RPMI7951 (cell line): Measurements from ENCODE around the gene SDK2. TPM values are rescaled to one million over a fixed set of nuclear protein-coding genes. Genes with fewer than 3 reads are reported as not detected.

Experiments
- DNase-seq: peaks from one replicate; pipeline ENCODE4 v3.0.0-alpha.2; 2012; ENCODE audit warnings: low read depth
- total RNA-seq: library from RNA; depleted of rRNA; stranded (reverse); fragments of >200 nt; shearing (Covaris generic); gene quantifications from 2 replicates; pipeline ENCODE4 v1.2.3, GENCODE V29; 2014

The SDK2 gene
- total RNA-seq, 1 experiment from 2014 or later, result 1.1 TPM

DNA sequence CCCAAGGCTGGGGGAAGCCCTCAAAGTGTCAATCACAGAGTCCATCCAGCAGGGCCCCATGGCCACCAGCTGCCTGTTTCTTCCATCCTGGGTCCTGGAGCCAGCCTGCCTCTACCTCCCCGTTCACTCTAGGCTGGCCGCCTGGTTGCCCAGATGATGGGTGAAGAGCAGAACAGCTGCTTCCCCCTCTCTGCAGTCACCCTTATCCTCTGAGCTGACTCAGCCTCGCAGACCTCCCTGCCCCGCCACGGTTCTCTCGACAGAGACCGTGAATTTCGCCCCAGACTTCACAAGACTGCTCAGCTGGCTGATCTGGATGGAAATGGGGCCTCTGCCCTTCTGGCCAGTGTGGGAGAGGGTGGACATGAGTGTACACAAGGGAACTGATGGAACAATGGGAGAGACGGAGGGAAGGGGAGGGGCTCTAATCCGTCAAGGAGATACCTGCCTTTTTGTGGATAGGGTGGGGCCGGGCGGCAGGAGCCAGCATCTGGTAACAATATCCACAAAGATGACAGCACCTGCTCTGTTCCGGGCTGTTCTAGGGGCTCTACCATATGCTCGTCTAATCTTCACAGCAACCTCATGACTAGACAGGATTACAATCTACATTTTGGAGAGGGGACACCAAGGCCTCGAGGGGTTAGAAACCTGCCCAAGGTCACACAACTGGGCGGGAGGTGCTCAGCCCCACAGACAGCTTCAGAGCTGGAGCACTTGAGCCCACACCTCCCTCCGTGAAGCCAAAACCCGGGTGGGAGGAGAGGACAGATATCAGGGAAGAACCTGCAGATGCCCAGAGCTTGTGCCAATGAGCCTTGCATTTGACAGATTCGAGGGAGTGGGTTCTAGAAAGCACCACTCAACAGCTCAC lies 136.0 kb downstream of the SDK2 start:
- DNase-seq, result no peak

GRCh38 chr17:73506470-73507435 lies 137.5 kb downstream of the SDK2 start:
- no peak for DNase-seq

DNA sequence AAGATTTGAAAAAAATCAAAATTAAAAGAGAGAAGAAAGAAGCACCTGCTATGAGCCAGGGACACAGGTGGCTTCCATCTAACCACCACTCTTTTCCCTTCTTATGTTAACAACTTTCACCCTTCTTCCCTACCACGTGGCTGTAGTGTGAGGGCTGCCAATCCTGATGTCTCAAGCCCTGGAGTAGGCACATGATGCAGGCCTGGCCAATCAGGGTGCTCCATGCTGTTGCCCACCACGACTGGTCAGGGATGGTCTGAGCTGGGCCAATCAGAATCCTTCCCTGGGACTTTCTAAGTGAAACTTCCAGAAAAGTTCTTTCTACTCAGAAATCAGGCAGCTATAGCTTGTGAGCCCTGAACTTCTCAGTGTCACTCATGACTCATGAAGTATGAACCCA lies 140.7 kb downstream of the SDK2 start:
- DNase-seq, result no peak

- no peak for DNase-seq
Observed at GRCh38 chr17:73500414-73500999, 143.7 kb downstream of the SDK2 start.

GRCh38 chr17:73498886-73499554 lies 145.2 kb downstream of the SDK2 start:
- DNase-seq, result no peak

DNA sequence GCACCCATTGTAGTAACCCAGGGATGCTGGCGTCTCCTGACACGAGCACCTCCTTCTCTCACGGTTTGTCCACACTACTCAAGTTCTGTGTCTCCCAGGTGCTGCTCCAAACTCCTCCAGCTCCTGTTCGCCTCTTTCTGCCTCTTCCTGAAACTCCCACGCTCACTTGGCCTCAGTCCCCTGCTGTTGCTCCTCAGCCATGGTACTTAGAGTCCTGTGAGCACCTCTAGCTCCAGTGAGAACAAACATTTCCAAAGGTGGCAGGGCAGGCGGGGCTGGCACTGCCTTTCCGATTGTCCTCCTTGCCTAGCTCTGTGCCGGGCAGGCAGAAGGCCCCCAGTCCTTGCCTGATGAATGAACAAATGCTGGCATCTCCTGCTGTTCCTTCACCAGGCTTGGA lies 146.1 kb downstream of the SDK2 start:
- DNase-seq, result no peak

- no peak for DNase-seq
Observed at GRCh38 chr17:73497721-73498120, 146.5 kb downstream of the SDK2 start.

GRCh38 chr17:73496232-73496631 lies 148.0 kb downstream of the SDK2 start:
- no peak for DNase-seq

GRCh38 chr17:73495641-73496040 lies 148.6 kb downstream of the SDK2 start:
- no peak for DNase-seq

DNA sequence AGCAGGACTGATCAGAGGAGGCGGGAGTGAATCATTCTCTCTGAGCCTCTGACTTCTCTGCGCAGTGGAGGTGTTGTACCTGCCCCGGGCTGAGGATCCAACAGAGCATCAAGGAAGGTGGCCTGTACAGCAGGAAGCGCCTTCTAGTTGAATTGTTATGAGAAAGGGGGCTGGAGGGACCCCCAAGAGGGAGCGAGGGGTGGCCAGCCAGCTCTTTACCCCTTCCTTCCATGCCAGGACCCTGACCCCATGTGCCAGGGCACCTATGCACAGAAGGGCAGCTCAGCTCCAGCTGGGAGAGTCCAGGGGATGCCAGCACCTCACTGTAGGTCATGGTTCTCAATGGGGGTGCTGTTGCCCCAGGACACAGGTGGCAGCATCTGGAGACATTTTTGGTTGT lies 149.3 kb downstream of the SDK2 start:
- no peak for DNase-seq

DNA sequence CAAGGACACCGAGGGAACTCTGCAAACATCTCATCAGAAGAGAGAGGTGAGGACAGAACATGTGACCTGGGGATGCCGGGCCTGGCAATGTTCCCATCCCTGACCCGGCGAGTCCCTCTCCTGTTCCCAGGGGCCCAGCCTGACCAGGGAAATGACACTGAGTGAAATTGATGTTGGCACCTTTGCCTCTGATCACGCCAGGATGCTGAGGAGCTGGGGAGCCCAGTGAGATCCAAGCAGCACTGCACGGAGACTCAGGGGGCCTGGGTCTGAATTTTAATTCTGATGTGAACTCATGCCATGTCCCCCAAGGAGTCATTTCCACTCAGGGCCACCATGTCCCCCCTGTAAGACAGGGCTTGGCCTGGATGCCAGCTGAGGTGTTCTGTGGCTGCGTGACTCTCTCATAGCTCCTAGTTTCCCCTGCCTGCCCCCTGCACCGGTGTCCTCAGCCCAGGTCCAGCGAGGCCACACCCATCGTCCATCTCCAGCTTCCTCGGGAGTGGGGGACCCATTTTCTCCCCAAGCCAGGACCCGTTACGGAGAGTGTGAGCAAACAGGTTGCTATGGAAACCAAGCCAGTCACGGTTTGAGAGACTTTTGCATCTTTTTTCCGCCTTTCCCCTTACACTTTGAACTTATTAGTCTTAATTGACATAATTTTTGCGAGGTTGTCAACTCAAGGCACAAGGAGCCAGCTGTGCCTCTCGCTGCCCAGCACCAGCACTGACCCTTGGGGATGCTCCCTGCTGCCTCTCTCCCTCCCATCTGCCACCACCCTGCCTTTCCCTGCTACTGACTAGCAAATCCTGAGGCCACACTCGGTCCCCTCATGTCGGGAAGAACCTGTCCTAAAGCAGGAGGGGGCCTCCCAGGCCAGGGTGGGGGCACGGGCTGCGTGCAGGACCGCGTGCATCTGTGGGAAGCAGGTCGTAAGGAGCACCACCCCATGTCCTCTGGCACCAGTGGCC lies 150.0 kb downstream of the SDK2 start:
- DNase-seq, result no peak

- DNase-seq, result peak; percentile 45
Observed at GRCh38 chr17:73492821-73493814, 151.1 kb downstream of the SDK2 start.

GRCh38 chr17:73492125-73492820 lies 152.0 kb downstream of the SDK2 start:
- no peak for DNase-seq

DNA sequence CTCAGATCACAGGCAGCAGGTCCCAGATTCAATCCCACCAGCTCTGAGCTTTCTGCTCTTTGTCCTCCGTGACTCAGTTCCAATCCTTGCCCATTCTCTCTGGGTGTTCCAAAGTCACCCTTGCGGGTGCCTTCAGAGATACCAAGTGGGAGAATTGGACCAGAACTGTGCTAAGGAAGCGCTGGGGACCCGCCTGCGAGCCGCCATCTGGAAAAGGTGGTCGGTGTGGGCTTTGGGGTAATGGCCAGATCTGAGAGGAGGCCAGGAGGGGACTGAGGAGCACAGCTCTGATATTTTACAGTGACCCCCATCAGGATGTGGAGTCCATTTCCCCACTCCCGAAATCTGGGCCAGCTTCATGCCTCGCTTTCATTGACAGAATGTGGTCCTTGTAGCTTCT lies 152.6 kb downstream of the SDK2 start:
- DNase-seq, result no peak

DNA sequence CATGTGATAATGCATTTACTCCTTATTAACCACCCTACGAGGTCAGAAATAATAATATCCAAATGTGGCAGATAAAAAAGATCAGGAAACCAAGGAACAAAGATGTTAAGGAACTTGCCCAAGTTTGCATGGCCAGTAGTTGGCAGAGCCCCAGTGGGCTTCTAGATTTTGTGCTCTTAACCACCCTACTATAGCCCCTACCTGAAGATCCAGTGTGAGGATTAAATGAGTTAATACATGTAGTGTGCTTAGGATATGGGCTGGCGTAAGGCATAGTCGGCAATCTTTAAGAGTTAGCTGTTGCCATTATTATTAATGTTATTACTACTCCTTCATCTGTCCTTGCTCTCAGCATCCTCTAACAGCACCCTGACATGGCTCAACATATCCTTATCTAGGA lies 153.4 kb downstream of the SDK2 start:
- no peak for DNase-seq

GRCh38 chr17:73489991-73490390 lies 154.3 kb downstream of the SDK2 start:
- DNase-seq, result no peak

DNA sequence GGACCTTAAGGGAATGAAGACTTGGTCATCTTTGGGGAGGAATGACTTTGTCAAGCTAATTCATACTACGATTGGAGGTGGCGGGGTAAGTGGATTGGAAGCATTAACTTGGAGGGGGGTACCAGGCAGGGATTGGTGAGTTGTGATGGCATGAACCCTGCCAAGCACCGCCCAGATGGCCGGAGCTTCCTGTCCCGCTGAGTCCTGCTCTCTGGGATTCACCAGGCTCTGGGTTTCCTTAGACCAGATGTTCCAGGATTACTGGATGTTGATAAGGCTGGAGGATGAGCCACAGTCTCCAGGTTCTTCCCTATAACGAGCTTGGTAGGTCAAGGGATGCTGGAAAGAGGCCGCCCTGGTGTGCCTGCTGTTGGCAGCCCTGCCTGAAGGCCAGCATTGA lies 154.9 kb downstream of the SDK2 start:
- DNase-seq, result peak; percentile 21

DNA sequence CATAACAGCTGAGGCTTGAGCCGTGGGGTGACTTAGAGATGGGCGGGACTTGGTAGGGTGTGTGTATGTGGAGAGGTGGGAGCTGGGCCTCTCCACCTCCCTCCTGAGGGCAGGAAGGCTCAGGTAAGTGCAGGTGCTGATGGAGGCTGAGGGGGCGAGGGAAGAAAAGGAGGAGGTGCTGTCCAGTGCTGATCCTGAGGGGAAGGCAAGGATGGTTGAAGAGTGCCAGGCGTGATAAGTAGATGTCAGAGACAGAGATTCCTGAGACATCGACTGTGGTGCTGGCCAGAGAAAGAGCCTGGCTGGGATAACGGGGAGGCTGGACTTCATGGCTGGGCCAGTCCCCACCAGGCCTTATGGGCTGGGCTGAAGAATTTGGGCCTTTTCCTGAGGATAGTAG lies 159.1 kb downstream of the SDK2 start:
- DNase-seq, result no peak

DNA sequence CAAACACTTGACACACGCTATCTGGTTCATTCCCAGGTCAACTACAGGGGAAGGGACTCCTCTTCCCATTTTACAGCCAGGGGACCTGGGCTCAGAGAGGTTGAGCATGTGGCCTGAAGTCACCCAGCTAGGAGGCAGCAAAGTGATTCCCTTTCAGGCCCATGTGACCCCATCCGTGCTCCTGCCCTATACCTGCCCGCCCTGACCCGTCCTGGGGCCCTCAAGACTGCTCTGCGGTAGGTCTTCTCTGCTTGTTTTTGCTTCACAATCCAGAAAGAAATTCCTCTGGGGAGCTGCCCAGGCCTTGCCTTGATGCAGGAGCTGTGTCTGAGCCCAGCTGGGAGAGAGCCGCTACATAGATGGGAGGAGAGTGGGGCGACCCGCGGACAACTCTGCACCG lies 161.4 kb downstream of the SDK2 start:
- DNase-seq, result no peak
